HG02943 (cell line): Measurements from ENCODE around the gene GABRD.

Experiments used
- ATAC-seq: cut with Tn5 transposase; IDR thresholded peaks from one replicate; pipeline ENCODE4 v1.9.1; 2021; ENCODE audit warnings: mild to moderate bottlenecking, low read depth, moderate library complexity; ENCODE audit not compliant: unreplicated experiment

Gene GABRD

DNA sequence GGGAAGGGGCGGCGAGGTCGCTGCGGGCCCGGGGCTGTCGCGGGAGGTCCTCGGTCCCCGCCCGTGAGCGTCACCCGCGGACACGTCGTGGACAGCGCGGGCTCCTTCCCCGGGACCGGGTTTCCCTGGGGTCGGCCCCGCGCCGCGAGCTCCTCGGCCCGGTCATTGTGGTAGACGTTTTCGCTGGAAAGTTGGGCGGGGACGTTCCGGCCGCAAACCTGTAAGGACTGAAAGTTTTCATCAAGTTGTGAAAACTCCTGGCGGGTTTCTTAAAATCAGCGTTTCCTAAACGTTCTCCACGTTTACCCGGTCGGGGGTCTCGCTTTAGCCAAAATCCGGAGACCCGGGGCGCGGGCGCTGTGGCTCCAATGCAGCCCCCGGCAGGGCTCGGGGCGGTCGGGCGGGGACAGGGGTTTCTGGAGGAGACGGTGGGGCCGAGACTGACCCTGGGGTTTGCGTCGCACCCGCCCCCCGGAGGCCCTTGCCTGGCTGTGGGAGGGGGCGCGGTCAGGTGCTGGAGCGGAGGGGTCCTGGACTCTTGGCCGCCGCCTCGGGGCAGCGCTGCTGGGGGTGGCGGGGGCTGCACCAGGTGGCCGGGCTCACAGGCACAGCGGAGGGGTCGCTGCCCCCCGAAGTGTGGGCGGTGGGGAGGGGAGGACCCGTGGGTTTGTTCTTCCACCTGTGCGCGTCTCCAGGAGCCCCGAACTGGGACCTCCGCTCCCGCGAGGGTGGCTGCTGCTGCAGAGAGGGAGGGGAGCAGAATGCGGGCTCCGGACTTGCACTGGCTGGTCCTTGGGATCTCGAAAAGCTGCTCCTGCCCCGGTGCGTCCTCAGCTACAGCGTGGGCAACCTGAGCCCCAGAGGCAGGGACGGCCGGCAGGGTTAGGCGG, 31.9 kb downstream of the GABRD start:
- ATAC-seq, result no peak

DNA sequence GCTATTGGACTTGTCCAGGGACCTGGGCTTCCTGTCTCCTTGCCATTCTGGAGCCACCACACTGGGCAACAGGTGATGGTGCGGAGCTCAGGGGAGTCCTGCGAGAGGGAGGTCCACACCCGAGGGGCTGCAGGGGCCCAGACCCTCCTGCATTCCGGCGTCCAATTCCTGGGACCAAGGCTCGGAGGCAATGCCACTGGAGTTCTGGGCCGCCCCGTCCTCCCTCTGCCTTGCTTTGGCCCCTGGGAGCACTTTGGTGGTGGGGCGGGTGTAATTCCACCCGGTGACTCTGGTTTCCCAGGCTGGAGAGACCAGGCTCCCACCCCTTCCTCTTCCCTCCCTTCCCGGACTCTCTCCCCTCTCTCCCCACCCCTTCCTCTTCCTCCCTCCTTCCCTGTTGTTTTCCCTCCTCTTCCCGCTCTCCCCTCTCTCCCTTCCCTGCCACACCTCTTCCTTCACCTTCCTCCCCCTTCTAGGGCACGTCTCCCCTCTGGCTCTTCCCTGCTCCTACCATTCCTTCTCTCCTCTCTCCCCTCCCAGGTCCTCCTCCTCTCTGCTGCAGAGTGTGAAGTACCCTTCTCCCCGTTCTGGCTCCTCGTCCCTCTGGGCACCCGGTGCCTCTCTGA, 33.0 kb downstream of the GABRD start:
- no peak for ATAC-seq

DNA sequence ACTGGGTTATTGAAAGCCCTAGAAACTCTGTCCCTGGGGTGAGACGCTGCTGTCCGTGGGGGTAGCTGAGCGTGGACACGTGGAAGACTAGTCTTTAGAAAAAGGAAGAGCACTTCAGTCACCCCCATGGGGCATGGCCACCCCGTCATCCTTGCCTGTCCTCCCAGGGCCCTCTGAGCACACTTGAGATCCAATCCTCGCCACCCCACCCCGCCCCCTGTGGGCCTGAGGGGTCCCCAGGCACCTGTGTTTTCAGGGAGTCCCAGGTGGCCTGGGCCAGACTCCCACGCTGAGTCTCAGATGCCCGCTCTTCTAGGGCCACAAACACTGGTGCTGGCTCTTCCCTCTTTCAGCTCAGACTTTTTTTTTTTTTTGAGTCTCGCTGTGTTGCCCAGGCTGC, 33.6 kb downstream of the GABRD start:
- ATAC-seq, result no peak

GRCh38 chr1:2053217-2053616, 34.1 kb downstream of the GABRD start:
- ATAC-seq, result no peak

DNA sequence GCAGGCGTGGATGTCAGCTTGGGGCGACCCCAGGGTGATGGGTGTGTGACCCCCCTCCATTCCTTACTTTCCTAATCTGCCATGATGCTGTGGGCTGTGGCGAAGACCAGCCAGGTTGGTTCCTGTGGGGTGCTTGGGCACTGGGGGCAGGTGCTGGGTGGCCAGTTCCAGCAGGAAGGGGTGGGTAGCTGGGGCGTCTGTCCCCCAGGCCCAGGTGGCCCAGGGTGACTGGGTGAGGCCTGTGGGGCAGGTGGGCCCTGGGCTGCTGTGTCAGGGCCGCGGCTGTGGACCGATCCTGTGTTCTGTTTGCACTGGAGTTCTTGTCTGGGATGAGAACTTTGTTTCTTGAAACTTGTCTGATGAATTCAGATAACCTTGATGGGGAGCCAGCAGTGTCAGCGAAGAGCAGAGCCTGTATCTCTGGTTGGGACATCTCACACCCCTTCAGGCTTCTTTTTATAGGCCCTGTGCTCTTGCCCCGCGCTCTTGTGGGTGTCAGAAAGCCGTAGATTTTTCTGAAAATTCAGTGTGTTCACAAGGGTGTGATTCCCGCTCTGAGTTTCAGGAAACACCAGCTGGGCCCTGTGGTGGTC, 34.7 kb downstream of the GABRD start:
- ATAC-seq, result no peak

GRCh38 chr1:2054560-2054959, 35.4 kb downstream of the GABRD start:
- no peak for ATAC-seq

- ATAC-seq, result no peak
Observed at GRCh38 chr1:2055911-2056575, 36.9 kb downstream of the GABRD start.

DNA sequence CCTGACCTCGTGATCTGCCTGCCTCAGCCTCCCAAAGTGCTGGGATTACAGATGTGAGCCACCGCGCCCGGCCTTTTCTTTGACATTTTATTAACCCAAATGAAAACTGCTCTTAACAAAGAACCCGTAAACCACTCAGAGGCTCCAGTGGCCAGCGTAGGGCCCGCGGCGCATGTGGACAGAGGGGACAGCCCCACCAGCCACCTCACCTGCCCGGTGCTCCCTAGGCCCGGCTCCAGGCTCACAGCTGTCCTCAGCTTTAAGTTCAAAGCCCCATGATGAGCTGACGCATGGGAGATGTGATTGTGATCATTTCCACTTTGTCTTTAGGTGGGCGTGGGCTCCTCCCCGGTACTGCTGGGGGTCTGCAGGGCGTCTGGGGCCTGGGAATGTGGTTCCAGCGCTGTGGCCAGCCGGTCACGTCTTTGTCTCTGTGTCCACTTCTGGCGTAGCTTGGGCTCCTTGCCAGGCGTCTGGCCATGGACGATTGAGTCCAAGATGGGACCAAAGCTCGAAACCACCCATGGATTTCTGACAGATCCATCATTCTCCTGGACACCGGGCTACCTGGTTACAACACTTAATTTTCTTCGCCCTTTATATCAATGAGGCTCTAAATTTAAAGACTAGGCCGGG, 37.9 kb downstream of the GABRD start:
- ATAC-seq, result no peak

GRCh38 chr1:2059290-2059953, 40.3 kb downstream of the GABRD start:
- ATAC-seq, result no peak

DNA sequence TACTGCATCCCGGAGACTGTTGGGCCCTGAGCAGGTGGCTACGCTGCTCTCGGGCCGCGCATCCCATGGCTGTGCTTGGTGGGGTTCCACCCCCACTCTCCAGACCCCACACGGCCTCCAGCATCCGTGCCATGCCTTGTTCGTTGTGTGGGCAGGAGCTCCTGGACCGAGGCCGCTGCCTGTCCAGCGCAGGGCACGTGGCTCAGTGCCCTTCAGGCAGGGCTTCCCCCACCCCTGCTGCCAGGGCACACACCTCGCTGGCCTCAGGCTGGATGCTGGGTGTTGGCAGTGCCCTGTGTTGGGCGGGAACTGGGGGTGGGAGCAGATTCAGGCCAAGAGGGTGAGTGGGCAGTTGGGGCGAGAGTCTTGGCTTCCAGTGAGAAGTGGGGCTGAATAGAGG, 40.9 kb downstream of the GABRD start:
- no peak for ATAC-seq

DNA sequence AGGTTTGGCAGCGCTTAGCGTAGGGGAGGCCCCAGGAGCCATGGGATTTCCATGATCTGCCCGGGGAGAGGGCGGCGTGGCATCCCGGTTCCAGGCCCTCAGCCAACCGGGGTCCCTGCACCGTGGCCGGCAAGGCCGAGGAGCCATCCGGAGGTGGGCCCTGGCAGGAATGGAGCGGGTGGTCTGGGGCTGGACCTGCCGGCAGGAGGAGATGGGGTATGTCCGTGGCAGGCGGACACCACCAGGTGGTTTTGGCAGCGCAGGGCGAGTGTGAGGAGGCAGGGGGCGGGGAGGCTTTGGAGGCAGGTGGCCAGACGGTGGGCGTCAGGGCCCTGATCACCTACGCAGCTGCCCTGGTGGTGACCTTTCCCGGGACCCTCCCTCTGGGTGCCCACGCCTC, 41.4 kb downstream of the GABRD start:
- ATAC-seq, result no peak

GRCh38 chr1:2061065-2061778, 42.1 kb downstream of the GABRD start:
- ATAC-seq, result no peak

DNA sequence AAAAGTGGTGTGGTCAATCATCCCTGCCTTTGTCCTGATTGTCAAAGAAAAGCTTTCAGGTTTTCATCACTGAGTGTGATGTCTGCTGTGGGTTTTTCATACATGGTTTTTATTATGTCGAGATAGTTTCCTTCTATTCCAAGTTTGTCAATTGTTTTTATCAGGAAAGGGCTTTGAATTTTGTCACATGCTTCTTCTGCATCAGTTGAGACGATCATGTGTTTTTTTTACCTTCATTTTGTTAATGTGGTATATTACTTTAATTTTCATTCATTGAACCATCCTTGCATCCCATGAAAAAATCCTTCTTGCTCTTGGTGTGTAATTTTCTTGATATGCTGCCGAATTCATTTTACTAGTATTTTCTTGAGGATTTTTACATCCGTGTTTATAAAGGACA, 46.6 kb downstream of the GABRD start:
- no peak for ATAC-seq

DNA sequence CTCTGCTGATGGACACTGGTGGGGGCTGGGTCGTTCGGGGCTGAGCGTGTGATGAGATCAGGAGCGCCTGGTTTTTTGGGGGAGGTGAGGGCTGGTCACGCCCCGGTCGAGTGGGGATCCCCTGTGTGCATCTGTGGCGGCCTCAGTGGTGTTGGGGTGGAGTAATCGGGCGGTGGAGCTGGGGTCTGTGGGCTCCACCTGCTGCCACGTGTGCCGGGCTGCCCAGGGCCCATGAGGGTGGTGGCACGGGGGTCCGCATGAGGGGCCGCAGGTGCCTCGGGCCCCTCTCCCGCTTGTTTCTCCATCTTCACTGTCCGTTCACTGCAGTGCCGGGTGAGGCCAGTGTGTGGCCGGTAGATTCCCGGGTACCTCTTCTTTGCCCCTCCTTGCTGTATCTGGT, 48.2 kb downstream of the GABRD start:
- no peak for ATAC-seq

- no peak for ATAC-seq
Observed at GRCh38 chr1:2067981-2068380, 48.8 kb downstream of the GABRD start.

- ATAC-seq, result no peak
Observed at GRCh38 chr1:2068951-2069350, 49.8 kb downstream of the GABRD start.

DNA sequence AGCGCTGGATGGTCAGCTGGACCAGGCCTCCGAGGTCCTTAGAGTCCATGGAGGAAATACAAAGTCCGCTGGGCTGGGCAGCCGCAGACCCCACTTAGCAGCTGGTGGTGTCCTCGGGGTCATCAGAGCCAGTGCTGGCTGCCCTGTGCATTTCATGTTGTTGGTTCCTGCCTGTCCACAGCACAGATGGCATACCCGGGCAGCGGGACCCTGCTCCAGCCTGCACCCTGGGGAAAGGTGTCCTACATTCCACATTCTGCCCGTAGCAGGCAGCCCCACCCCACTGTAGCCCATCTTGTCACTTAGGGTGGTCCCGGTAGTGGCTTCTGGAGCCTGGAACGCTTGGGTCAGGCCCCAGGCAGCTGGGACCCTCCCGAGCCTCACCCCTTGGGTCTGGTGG, 50.9 kb downstream of the GABRD start:
- no peak for ATAC-seq

DNA sequence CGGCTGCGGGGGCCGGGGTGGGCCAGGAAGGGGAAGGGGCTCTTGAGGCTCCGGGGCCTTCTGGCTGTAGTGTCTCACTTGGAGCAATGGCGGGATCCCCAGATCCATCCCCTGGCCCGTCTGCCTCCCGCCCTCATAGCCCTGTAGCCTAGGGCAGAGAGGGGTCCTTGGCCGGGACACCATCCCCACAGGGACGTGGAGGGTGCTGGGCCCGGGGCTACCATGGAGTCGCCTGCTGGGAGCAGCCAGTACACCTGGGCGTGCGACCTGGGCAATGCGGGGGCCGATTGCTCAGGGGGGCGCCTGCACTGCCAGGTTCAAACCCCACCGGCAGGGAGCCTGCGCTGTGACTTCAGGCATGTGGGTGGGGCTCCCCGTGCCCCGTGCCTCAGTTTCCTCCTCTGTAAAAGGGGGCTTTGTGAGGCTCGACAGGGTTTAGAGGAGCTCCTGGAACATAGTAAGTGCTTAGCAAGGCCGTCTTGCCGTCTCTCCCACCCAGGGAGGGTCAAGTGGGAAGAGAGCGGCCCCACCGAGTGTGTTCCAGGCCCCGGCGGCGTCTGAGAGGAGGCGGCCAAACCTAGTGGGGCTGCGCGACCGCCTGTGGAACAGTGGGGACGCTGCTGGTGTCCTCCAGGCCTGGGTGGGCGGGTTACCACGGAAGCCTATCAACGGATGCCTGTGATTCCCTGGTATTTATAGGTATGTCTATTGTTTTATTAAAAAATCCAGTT, 51.8 kb downstream of the GABRD start:
- ATAC-seq, result no peak
